ENCODE data around the gene FEZF1.

The FEZF1 gene
- long read RNA-seq = 0 reads

- H3K27ac ChIP-seq (replicated peaks) = no peak within 1 kb of the TSS
- no peak within 1 kb of the TSS for H3K4me3 ChIP-seq (replicated peaks; ENCODE audit: insufficient read depth, low read length)
- no peak for DNase-seq (ENCODE audit: low read depth in 1 of 2, low spot score in 1 of 2)
- TF ChIP-seq POLR2AphosphoS5 (IDR thresholded peaks at IDR 0.05; ENCODE audit: low read depth) (no peak), SPI1 (IDR thresholded peaks at IDR 0.05; ENCODE audit: borderline replicate concordance, low read depth) (no peak), CTCF (IDR thresholded peaks at IDR 0.05; ENCODE audit: insufficient read depth, low read length) (no peak), GABPA (IDR thresholded peaks at IDR 0.05; ENCODE audit: low read depth) (no peak)
- TF ChIP-seq, protein P1, sequence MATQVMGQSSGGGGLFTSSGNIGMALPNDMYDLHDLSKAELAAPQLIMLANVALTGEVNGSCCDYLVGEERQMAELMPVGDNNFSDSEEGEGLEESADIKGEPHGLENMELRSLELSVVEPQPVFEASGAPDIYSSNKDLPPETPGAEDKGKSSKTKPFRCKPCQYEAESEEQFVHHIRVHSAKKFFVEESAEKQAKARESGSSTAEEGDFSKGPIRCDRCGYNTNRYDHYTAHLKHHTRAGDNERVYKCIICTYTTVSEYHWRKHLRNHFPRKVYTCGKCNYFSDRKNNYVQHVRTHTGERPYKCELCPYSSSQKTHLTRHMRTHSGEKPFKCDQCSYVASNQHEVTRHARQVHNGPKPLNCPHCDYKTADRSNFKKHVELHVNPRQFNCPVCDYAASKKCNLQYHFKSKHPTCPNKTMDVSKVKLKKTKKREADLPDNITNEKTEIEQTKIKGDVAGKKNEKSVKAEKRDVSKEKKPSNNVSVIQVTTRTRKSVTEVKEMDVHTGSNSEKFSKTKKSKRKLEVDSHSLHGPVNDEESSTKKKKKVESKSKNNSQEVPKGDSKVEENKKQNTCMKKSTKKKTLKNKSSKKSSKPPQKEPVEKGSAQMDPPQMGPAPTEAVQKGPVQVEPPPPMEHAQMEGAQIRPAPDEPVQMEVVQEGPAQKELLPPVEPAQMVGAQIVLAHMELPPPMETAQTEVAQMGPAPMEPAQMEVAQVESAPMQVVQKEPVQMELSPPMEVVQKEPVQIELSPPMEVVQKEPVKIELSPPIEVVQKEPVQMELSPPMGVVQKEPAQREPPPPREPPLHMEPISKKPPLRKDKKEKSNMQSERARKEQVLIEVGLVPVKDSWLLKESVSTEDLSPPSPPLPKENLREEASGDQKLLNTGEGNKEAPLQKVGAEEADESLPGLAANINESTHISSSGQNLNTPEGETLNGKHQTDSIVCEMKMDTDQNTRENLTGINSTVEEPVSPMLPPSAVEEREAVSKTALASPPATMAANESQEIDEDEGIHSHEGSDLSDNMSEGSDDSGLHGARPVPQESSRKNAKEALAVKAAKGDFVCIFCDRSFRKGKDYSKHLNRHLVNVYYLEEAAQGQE (IDR thresholded peaks at IDR 0.05; ENCODE audit: insufficient replicate concordance, low read depth) = no peak
- H3K27me3 ChIP-seq (ENCODE audit: insufficient read depth, poor library complexity, severe bottlenecking) = peaks cover 52% of the 10 kb centered on the region
Measured at GRCh38 chr7:122304319-122304975, at the start of gene FEZF1. Gene FEZF1, minus strand, starts transcription at chr7:122304750. Its CDS starts 313 bp downstream, at chr7:122304437.

DNA sequence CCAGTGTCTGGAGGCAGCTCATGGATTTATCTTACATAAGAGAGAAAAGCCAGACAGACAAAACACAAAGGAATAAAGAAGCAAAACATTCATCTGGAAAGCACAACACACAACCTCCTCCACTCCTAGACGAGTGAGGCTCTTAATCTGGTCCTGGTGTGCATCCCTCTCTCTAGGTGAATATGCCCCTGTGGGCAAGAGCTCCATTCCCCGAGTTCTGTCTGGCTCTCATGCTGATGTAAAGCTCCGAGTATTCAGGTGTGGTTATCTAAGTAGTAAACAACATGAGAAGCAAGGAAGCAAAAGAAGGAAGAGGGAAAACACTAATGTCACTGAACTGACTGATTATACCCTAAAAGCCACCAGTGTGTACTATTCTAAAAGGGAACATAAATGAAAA is 47.9 kb upstream of the FEZF1 start:
- H3K27ac ChIP-seq (replicated peaks) = no peak overlapping the region
- DNase-seq (ENCODE audit: low read depth in 1 of 2, low spot score in 1 of 2) = no peak
- H3K4me3 ChIP-seq (replicated peaks; ENCODE audit: insufficient read depth, low read length) = no peak overlapping the region
- no peaks in the 10 kb centered on the region for H3K27me3 ChIP-seq (ENCODE audit: insufficient read depth, poor library complexity, severe bottlenecking)
- TF ChIP-seq, protein P1 (IDR thresholded peaks at IDR 0.05; ENCODE audit: insufficient replicate concordance, low read depth) = no peak
- TF ChIP-seq CTCF (IDR thresholded peaks at IDR 0.05; ENCODE audit: insufficient read depth, low read length) (no peak), POLR2AphosphoS5 (IDR thresholded peaks at IDR 0.05; ENCODE audit: low read depth) (no peak), GABPA (IDR thresholded peaks at IDR 0.05; ENCODE audit: low read depth) (no peak), SPI1 (IDR thresholded peaks at IDR 0.05; ENCODE audit: borderline replicate concordance, low read depth) (no peak)

GRCh38 chr7:122350701-122351100 is 46.2 kb upstream of the FEZF1 start:
- H3K4me3 ChIP-seq (replicated peaks; ENCODE audit: insufficient read depth, low read length) = no peak overlapping the region
- no peak for DNase-seq (ENCODE audit: low read depth in 1 of 2, low spot score in 1 of 2)
- no peak overlapping the region for H3K27ac ChIP-seq (replicated peaks)
- no peaks in the 10 kb centered on the region for H3K27me3 ChIP-seq (ENCODE audit: insufficient read depth, poor library complexity, severe bottlenecking)
- TF ChIP-seq POLR2AphosphoS5 (IDR thresholded peaks at IDR 0.05; ENCODE audit: low read depth) (no peak), CTCF (IDR thresholded peaks at IDR 0.05; ENCODE audit: insufficient read depth, low read length) (no peak), SPI1 (IDR thresholded peaks at IDR 0.05; ENCODE audit: borderline replicate concordance, low read depth) (no peak), GABPA (IDR thresholded peaks at IDR 0.05; ENCODE audit: low read depth) (no peak)
- TF ChIP-seq, protein P1 (IDR thresholded peaks at IDR 0.05; ENCODE audit: insufficient replicate concordance, low read depth) = no peak
